Skeletal muscle satellite cell (primary cell): ENCODE measurements around the gene VSNL1.

Experiments
- H3K27me3 ChIP-seq: 2 replicates; pipeline ENCODE4 v1.7.0; 2013; ENCODE audit warnings: low read length; ENCODE audit not compliant: control insufficient read depth, insufficient read depth
- H3K36me3 ChIP-seq: 2 replicates; pipeline ENCODE4 v1.7.0; 2013; ENCODE audit warnings: mild to moderate bottlenecking, control low read depth, low read length; ENCODE audit not compliant: insufficient read depth
- H3K4me1 ChIP-seq: 2 replicates; pipeline ENCODE4 v1.7.0; 2013; ENCODE audit warnings: low read length; ENCODE audit not compliant: control insufficient read depth, insufficient read depth
- H3K4me2 ChIP-seq: 2 replicates; pipeline ENCODE4 v1.7.0; 2013; ENCODE audit warnings: mild to moderate bottlenecking, low read length
- H3K4me3 ChIP-seq: 2 replicates; pipeline ENCODE4 v1.7.0; 2013; ENCODE audit warnings: low read length
- H3K9ac ChIP-seq: 2 replicates; pipeline ENCODE4 v1.7.0; 2013; ENCODE audit warnings: mild to moderate bottlenecking, low read depth, low read length, moderate library complexity
- H3K9me3 ChIP-seq: replicated peaks from 2 replicates; pipeline ENCODE4 v1.7.0; 2013; ENCODE audit warnings: mild to moderate bottlenecking, control low read depth, low read length

The VSNL1 gene

DNA sequence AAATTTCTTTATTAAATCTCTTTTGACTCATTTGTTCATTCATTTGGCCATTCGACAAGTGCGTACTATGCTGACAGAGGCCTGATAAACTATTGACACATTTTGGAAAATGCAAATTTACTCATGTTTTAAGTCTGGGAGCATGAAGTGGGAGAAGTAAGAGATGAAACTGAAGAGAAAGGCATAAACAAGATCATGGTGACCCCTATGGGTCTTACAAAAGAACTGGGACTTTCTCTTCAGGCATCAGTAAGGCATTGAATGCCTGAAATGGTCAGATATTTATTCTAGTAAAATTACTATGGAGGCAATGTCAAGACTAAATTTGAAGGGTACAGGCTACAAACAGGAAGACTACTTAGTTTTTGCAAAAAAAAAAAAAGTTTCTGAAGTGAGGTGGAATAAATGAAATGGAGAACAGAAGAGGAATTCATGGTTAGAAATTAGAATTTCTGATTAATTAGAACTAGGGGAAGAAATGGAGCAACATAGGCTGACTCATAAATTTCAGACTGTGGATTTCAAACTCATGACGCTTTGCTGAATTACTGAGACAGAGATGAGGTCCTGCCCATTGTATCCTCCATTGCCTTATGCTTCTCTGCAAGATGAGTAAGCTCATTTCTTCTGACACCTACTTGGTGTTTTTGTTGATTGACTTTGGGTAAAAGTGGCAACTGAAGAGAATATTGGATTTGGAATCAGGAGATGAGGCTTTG is 32.7 kb downstream of the VSNL1 start:
- no peaks in the 10 kb centered on the region for H3K27me3 ChIP-seq
- H3K9ac ChIP-seq = no peak overlapping the region
- no peak overlapping the region for H3K4me2 ChIP-seq
- H3K36me3 ChIP-seq = no peaks in the 10 kb centered on the region
- no peak overlapping the region for H3K4me3 ChIP-seq
- no peaks in the 10 kb centered on the region for H3K9me3 ChIP-seq
- H3K4me1 ChIP-seq = no peaks in the 10 kb centered on the region

- Histone ChIP-seq H3K4me1 (no peaks in the 10 kb centered on the region), H3K4me2 (no peak overlapping the region), H3K9ac (no peak overlapping the region), H3K9me3 (no peaks in the 10 kb centered on the region), H3K36me3 (no peaks in the 10 kb centered on the region), H3K4me3 (no peak overlapping the region), H3K27me3 (no peaks in the 10 kb centered on the region)
Observed at GRCh38 chr2:17573804-17574175, 33.3 kb downstream of the VSNL1 start.

DNA sequence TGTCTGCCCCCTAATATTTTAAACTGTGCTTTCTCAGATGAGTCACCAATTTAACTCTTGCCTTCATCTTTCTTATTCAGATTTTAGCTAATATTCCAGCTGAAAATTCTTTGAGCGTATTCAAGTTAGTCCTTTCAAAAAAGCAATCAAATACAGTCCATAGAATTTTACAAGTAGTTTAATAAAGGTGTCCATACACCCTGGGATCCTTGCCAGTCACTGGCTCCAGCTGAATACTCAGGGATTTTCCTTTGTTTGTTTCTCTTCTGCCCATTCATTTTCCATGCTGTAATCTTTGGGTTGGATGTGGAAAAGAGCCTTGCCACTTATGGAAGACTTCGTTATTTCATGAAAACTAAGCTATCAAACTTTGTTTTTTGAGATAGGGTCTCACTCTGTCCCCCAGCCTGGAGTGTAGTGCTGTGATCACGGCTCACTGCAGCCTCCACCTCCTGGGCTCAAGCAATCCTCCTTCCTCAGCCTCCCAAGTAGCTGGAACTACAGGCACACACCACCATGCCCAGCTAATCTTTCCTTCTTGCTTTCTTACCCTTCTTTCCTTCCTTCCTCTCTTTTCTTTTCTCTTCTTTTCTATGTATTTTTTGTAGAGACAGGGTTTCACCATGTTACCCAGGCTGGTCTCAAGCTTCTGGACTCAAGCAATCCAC is 34.0 kb downstream of the VSNL1 start:
- Histone ChIP-seq H3K4me1 (no peaks in the 10 kb centered on the region), H3K4me2 (no peak overlapping the region), H3K9ac (no peak overlapping the region), H3K27me3 (no peaks in the 10 kb centered on the region), H3K36me3 (no peaks in the 10 kb centered on the region), H3K9me3 (no peaks in the 10 kb centered on the region), H3K4me3 (no peak overlapping the region)

- no peaks in the 10 kb centered on the region for H3K4me1 ChIP-seq
- no peak overlapping the region for H3K4me2 ChIP-seq
- no peaks in the 10 kb centered on the region for H3K36me3 ChIP-seq
Observed at GRCh38 chr2:17576802-17577201, 36.3 kb downstream of the VSNL1 start.

GRCh38 chr2:17578466-17578928 is 38.0 kb downstream of the VSNL1 start:
- H3K4me2 ChIP-seq = no peak overlapping the region
- no peak overlapping the region for H3K9ac ChIP-seq
- no peaks in the 10 kb centered on the region for H3K9me3 ChIP-seq
- no peaks in the 10 kb centered on the region for H3K36me3 ChIP-seq
- no peak overlapping the region for H3K4me3 ChIP-seq
- no peaks in the 10 kb centered on the region for H3K4me1 ChIP-seq
- no peaks in the 10 kb centered on the region for H3K27me3 ChIP-seq

More at GRCh38 chr2:17576802-17577201, 36.3 kb downstream of the VSNL1 start:
- Histone ChIP-seq H3K4me3 (no peak overlapping the region), H3K9me3 (no peaks in the 10 kb centered on the region), H3K9ac (no peak overlapping the region), H3K27me3 (no peaks in the 10 kb centered on the region)

DNA sequence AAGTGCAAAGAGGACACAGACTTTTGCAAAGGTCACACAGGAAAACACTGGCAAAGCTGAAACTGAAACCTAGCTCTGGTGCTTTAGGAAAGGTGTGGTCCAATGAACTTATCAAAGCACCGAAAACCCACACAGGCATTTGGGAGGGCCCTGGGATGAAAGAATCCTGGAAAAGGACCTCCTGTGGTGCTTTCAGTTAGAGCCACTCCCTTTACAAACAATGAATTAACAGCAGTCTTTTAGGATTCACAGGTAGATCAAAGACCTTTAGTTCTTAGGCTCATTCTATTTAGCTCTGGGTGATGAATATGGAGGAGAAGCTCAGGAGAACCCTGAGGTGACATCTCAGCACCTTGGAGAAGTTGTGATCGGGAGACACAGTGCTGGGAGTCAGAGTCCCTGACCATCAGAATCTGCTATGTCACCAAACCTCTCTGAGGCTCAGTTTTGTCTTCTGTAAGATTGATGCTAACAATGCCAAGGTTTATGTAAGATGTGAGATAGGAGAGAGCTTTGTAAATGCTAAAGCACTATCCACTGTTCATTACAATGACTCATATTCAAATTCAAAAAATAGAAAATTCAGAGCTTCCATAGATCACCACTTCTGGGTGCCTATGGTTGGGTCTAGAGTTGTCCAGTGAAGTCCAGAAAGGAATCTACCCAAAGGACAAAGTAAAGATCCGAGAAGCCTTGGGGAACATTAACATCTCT is 39.3 kb downstream of the VSNL1 start:
- H3K4me2 ChIP-seq = no peak overlapping the region
- no peaks in the 10 kb centered on the region for H3K36me3 ChIP-seq
- no peak overlapping the region for H3K4me3 ChIP-seq
- no peak overlapping the region for H3K9ac ChIP-seq
- no peaks in the 10 kb centered on the region for H3K9me3 ChIP-seq
- no peaks in the 10 kb centered on the region for H3K27me3 ChIP-seq
- H3K4me1 ChIP-seq = no peaks in the 10 kb centered on the region

DNA sequence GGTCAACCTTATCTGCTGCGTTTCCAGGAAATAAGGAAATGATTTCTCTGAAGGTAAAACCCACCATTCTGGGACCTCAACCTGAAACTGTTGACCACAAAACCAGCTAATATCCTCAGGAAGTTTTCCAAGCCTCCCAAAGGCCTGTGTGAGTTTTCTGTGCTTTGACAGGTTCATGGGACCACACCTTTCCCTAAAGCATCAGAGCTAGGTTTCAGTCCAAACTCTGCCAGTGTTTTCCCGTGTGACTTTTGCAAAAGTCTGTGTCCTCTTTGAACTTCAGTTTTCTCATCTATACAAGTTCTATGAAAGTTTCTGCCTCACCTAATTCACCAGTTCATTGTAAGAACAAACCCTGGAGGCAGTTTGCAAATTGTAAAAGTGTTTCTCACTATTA is 39.8 kb downstream of the VSNL1 start:
- no peak overlapping the region for H3K4me2 ChIP-seq
- H3K9ac ChIP-seq = no peak overlapping the region
- H3K9me3 ChIP-seq = no peaks in the 10 kb centered on the region
- H3K27me3 ChIP-seq = no peaks in the 10 kb centered on the region
- no peak overlapping the region for H3K4me3 ChIP-seq
- no peaks in the 10 kb centered on the region for H3K4me1 ChIP-seq
- no peaks in the 10 kb centered on the region for H3K36me3 ChIP-seq

- H3K36me3 ChIP-seq = no peaks in the 10 kb centered on the region
- H3K4me2 ChIP-seq = no peak overlapping the region
- H3K4me1 ChIP-seq = no peaks in the 10 kb centered on the region
- H3K9ac ChIP-seq = no peak overlapping the region
- no peaks in the 10 kb centered on the region for H3K27me3 ChIP-seq
- no peaks in the 10 kb centered on the region for H3K9me3 ChIP-seq
- H3K4me3 ChIP-seq = no peak overlapping the region
Observed at GRCh38 chr2:17581831-17582230, 41.3 kb downstream of the VSNL1 start.

DNA sequence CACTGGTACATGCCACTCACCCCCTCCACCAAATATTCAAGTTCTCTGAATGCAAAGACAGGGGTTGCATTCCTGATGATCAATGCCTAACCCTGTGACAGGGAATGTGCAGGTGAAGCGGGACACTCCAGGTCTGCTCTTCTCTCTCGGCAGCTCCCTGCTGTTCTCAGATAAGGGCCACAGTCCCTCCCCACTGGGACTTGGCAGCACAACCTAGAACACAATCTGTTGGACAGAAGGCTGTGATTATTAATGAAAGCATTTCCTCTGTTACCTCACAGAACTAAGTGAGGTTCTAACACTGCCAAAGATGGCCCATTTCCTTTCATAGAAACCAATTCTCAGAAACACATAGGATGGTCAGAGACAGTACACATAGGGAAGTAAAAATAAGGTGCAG is 42.7 kb downstream of the VSNL1 start:
- no peak overlapping the region for H3K4me2 ChIP-seq
- no peak overlapping the region for H3K4me3 ChIP-seq
- no peaks in the 10 kb centered on the region for H3K9me3 ChIP-seq
- H3K4me1 ChIP-seq = no peaks in the 10 kb centered on the region
- no peak overlapping the region for H3K9ac ChIP-seq
- H3K36me3 ChIP-seq = no peaks in the 10 kb centered on the region
- H3K27me3 ChIP-seq = peaks cover 4% of the 10 kb centered on the region

GRCh38 chr2:17583646-17584045 is 43.1 kb downstream of the VSNL1 start:
- Histone ChIP-seq H3K27me3 (peaks cover 4% of the 10 kb centered on the region), H3K4me3 (no peak overlapping the region), H3K9me3 (no peaks in the 10 kb centered on the region), H3K36me3 (no peaks in the 10 kb centered on the region), H3K4me1 (no peaks in the 10 kb centered on the region), H3K4me2 (no peak overlapping the region), H3K9ac (no peak overlapping the region)

GRCh38 chr2:17584689-17585088 is 44.2 kb downstream of the VSNL1 start:
- Histone ChIP-seq H3K36me3 (no peaks in the 10 kb centered on the region), H3K9ac (no peak overlapping the region), H3K4me1 (no peaks in the 10 kb centered on the region), H3K4me3 (no peak overlapping the region), H3K4me2 (no peak overlapping the region), H3K27me3 (peaks cover 4% of the 10 kb centered on the region), H3K9me3 (no peaks in the 10 kb centered on the region)
